ENCODE measurements around the gene INS.

- TF ChIP-seq CTCF (IDR thresholded peaks at IDR 0.05; ENCODE audit: insufficient read depth, low read length) (no peak), POLR2AphosphoS5 (IDR thresholded peaks at IDR 0.05; ENCODE audit: low read depth) (no peak), REST (IDR thresholded peaks at IDR 0.05; ENCODE audit: insufficient replicate concordance, low read depth) (no peak)
These were observed 42.6 kb upstream of the INS start for GRCh38 chr11:2203440-2204259.
